SK-N-MC (cell line): ENCODE data around the gene TMEM88.

ENCODE experiments used
- EZH2 ChIP-seq: fragments of 200-600 bp; sonication (generic); IDR thresholded peaks from one replicate; pipeline ENCODE4 v1.6.1; 2017; ENCODE audit warnings: antibody characterized with exemption
- POLR2AphosphoS5 ChIP-seq: IDR thresholded peaks from 2 replicates; pipeline ENCODE4 v1.6.1; 2012; ENCODE audit warnings: mild to moderate bottlenecking, low read depth, low read length, borderline replicate concordance

- TF ChIP-seq POLR2AphosphoS5 (no peak), EZH2 (no peak)
Measured at GRCh38 chr17:7852262-7852670, 2.6 kb upstream of the TMEM88 start.
